OCI-M2 (cell line): ENCODE results near the gene SUFU.
"Not testable (repeated sequence)": the region's sequence is repeated elsewhere in the genome, so short reads cannot be mapped to it uniquely, and the experiment has no call there.

Experiments used
- DNase-seq: peaks from one replicate; lab custom pipeline; 2025; ENCODE audit not compliant: unreplicated experiment; lab: John Stamatoyannopoulos, UW

SUFU gene

DNA sequence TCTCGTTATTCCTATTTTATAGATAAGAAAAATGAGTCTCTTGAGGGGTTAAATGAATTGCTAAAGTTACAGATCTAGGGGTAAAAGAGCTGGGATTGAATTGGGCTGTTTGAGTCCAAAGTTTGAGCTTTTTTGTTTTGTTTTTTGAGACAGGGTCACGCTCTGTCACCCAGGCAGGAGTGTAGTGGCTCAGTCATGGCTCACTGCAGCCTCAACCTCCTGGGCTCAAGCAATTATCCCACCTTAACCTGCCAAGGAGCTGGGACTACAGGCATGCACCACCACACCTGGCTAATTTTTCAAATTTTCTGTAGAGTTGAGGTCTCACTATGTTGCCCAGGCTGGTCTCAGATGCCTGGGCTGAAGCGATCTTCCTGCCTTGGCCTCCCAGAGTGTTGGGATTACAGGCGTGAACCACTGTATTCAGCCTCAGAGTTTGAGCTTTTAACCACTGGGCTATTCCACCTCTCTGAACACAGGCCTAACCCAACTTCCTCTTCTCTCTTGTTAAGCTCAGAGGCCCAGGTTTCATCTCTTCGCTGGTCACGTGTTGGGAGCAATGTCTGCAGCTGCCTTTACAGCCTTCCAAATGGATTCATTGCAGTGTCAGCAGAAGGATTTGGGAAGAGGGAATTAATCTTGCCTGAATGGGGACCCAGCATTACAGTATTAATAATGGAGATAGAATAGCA, 8.0 kb downstream of the SUFU start:
- DNase-seq: no peak

DNA sequence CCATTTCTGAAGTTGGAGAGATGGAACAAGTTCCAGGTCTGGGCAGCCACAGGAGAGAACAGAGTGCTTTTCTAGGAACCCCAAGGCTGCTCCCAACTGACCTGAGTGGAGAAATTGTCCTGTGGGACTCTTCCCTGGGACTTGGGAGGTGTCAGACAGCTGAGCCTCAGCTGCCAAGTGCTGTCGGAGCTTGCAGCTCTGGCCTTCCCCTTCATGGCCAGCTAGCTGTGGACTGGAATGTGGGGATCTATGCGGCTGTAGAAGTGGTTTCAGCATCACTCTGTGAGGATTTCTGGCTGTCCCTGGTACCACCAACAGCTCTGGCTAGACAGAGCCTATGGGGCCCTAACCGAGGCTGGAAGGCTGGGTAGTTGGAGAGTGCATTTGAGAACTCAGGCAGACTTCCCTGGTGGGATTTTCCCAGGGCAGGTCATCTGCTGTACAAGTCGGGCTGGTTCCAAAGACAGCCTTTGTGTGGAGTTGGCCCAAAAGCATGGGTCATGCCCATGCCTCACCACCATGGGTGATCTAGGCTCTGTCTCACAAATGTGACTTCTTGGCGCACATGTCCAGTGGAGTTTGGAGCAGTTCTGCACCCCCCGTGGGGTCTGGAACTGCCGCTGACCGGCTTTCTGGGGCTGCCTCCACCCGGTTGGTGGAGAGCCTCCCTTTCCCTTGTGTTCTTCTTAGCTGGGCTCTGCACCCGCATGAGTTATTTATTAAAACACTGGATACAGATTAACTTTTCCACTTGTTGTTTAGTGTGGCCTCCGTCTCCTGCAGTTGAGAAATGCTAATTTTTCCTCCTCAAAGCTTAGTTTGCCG, 10.9 kb downstream of the SUFU start:
- no peak for DNase-seq

DNA sequence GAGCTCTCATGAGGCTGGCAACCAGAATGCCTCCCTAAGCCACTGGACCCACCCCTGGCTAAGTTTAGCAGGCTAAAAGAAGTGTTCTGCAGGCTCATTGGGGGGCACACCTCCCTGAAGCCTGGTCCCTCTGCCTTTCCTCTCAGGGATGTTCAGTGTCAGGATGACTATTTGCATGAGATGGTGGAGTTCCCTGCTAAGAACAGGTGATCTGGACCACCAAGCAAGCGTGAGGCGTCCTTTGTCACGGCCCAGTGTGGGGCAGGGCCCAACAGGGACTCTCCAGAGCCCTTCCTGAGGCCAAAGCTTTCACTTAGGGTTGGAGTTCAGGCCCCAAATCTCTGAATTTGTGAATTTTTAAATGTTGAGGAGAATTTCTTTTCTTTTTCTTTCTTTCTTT, 12.0 kb downstream of the SUFU start:
- DNase-seq: no peak

DNA sequence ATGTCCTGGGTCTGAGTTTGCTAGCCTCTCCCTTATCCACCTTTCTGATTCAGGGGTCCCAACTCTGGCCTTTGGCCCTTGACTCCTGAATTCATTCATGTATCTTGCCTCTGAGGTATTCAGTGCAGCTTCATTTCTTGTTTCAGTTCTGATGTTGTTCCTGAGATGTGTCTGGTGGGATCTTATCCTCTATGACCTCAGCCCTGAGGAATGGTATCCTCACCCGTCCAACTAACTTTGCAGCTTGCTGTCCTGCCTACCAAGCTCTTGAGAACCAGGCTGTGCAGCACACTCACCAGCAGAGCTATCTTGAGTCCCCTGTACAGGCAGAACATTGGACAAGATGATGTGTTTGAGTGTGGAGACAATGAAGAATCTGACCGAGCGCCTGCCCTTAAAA, 13.8 kb downstream of the SUFU start:
- DNase-seq: no peak

DNA sequence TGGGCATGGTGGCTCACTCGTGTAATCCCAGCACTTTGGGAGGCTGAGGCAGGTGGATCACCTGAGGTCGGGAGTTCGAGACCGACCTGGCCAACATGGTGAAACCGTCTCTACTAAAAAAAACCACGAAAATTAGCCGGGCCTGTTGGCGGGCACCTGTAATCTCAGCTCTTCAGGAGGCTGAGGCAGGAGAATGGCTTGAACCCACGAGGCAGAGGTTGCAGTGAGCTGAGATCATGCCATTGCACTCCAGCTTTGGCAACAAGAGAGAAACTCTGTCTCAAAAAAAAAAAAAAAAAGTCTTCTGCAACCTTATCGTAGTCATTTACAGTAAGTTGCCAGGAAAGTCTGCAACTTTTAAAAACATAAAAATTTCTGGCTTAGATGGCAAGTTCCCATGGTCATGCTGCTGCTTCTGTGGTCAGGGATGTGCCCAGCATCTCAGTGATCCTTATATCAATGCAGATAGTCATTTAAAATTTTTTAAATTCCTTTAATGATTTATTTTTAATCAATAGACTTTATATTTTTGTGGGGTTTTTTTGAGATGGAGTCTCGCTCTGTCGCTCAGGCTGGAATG, 15.6 kb downstream of the SUFU start:
- no peak for DNase-seq

DNA sequence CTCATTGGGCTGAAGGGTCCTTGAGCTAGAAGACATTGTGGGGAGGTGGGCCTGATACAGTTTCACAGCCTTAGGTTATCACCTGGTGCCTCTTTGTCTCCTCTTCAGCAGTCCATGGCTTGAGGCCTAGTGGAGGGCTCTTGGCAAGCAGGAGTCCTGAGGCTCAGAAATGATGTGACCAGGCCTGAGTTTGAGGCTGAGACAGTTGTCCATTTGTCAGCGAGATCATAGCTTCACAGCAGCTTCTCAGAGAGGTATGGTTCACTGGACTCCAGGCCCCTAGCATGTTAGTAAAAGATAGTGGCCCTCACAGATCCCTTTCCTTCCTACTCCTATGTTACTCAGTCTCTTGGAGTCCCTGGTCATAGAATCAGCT, 19.1 kb downstream of the SUFU start:
- DNase-seq: no peak

DNA sequence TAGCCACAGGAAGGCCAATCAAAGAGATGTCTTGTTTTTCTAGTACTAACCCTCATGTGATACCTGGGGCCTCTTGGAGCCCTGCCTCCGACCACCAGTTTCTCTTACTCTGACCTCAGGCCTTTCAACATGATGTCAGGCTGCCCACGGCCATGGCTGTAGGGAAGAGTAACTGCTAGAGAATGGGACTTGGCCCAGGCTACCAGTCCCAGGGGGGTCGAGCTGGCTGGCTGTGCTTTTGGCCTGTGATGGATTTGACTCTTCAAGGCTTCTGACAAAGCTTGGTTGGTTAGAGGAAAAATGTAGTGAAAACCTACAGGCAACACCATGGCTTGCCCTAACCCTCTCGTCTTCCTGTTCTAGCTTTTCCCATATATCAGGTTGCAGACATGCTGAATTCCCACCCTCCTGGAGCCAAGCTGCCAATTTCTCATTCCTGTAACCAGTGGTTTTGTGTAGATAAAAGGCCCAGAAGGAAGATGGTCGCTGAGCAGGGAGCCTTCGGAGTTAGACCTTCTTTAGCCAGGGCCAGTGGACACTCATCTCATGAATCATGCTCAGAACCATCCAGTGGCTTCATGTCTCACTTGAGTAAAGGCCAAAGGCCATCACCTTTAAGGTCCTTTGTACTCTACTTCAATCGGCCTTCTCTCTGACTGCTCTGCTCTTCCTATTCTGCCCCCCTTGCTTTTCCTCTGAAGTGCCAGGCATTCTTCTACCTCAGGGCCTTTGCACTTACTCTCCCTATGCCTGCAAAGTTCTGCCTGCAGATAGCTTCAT, 19.7 kb downstream of the SUFU start:
- DNase-seq: no peak

DNA sequence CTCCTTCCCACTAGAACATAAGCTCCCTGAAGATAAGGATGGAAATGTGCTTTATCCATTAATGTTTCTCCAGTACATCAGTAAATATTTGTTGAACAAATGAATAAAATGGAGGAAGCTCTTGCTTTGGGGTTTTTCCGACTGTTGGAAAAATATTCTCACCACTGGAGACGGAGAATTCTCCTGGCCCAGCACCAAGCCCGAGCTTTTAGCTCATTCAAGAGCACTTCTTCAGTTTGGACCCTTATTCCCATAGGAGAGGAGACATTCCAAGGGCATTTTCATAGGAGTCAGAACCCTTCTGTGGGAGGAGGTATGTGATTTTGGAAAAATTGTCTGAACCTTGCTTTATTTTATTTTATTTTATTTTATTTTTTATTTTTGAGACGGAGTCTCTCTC, 21.0 kb downstream of the SUFU start:
- DNase-seq: no peak

DNA sequence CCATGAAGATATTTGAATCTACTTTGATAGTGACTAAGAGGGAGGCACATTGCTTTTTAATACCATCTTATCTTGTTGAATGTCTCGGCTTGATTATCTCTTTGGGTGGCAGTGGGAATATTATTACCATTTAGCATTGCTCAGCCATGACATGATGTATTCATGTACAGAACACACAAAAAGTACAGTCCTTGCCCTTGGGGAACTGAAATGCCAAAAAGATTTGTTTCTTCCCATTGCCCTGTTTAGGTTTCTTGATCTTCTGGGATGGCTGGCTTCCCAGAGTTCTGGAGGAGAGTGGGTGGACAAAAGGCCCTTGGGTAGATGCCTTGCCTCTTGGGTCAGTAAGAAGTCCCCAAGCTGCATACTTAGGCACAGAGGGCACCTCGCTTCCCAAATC, 23.8 kb downstream of the SUFU start:
- no peak for DNase-seq

DNA sequence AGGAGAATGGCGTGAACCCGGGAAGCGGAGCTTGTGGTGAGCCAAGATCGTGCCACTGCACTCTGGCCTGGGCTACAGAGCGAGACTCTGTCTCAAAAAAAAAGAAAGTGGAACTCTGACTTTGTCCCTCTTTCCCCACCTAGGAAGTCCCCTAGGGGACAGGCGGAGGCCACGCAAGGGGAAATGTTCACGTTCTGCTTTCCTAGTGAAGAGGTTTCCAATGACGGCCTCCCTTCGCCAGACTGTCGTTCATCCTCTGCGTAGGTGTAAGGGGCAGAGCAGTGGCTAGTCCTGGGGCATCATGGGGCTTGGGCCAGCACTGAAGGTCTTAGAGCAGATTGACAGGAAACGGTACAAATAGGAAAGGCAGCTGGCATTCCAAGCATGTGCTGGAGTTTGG, 30.6 kb downstream of the SUFU start:
- no peak for DNase-seq

DNA sequence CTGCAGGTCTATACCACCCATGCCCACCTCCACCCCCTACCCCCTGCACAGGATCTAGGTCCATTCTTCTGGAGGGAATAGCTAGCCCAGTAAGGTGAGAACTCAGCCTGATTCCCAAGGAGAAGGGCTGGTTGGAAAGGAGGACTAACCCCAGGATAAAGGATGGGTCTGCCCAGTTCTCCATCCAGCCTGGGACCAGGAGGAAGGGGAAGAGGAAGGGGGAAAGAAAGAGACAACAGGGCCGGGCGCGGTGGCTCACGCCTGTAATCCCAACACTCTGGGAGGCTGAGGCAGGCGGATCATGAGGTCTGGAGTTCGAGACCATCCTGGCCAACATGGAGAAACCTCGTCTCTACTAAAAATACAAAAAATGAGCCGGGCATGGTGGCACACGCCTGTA, 31.2 kb downstream of the SUFU start:
- DNase-seq: not testable (repeated sequence)

DNA sequence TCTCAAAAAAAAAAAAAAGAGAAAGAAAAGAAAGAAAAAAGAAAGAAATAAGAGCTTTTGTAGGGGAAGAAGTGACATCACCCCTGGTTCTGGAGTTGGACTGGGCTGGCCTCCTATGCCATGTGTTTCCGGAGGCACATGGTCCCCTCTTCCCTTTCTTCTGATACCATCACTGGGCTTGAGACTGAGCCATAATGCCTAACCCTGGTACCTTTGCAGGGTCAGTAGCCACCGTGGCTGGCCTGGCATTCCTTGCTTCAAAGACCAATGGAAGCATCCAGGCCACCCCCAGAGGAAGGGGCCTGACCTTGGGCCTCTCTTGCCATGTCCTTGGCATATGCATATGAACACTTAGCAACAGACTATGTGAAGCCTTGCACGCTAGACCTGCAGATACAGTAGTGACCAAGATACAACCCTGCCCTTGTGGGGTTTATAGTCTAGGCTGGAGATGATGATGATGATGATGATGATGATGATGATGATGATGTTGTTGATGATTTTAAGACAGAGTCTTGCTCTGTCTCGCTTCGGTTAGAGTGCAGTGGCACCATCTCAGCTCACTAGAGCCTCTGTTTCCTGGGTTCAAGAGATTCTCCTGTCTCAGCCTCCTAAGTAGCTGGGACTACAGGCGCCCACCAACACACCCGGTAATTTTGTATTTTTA, 31.8 kb downstream of the SUFU start:
- no peak for DNase-seq

DNA sequence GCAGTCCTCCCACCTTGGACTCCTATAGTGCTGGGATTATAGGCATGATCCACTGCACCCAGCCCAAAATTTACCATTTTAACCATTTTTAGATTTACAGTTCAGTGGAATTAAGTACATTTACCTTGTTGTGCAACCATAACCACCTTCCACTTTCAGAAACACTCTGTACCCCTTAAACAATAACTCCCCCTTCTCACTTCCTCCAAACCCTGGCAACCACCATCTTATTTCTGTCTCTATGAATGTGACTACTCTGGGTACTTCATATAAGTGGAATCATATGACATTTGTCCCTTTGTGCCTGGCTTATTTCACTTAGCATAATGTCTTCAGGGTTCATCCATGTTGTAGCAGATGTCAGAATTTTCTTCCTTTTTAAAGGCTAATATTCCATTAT, 33.6 kb downstream of the SUFU start:
- no peak for DNase-seq

DNA sequence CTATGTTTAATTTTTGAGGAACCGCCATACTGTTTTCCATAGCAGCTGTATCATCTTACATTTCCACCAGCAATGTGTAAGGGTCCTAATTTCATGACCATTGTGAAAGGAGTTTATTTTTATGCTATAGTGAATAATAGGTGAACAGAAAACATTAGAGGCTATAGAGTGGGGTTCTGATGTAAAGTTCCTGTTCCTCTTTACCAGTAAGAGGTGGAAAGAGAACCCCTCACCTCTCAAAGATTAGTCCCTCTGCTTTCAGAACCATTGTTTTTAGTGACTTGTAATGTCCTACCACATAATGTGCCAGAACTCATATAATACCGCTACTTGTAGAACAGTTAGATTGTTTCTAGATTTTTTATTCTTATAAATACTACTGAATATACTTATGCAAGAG, 34.2 kb downstream of the SUFU start:
- DNase-seq: no peak

DNA sequence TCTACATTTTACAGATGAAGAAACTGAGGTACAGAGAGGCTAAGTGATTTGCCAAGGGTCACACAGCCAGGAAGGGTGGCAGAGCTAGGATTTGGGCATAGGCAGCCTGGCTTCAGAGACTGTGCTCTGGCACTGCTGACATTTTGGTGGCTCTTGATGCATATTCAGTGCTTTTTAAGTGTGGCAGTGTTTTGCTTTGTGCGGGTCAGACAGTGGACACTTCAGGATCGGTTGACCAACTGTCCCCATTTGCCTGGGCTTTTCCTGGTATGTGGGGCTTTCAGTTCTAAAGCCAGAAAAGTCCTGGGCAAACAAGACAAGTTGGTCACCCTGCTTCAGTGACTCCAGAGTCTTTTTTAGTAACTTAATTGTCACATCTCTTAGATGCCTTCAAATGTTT, 35.0 kb downstream of the SUFU start:
- no peak for DNase-seq

DNA sequence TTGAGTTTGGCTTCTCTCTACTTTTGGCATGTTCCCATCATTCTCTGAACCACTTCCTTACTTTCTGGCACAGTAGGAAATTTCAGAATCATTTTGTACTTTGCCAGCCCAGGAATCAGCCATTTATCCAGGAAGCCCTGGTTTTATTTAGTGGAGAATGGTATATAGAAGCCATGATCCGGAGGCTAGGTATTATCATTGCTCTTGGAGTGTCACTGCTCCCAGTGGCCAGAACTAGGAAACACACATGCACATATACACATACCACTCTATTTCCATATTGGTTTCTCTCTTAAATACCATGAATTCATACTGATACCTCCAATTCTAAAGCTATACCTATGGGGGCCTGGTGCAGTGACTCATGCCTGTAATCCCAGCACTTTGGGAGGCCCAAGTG, 36.3 kb downstream of the SUFU start:
- no peak for DNase-seq

DNA sequence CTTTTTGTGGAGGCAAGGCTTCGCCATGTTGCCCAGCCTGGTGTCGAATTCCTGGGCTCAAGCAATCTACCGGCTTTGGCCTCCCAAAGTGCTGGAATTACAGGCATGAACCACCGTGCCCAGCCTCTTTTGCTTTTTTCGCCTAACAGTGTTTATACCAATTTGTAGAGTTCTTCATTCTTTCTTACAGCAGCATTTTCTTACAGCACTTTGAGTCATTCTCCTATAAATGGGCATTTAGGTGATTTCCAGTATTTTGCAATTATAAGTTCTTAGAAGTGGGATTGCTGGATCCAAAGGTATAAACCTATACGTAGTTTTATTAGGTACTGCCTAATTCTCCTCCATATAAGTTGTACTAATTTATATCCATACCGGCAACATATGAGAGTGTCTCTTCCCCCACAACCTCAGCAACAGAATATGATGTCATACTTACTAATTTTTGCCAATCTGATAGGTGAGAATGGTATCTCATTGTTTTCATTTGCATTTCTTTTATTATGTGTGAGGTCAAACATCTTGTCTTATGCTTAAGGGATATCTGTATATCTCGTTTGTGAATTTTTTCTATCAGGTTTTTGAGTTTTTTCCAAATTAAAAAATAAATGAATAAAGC, 39.1 kb downstream of the SUFU start:
- no peak for DNase-seq

DNA sequence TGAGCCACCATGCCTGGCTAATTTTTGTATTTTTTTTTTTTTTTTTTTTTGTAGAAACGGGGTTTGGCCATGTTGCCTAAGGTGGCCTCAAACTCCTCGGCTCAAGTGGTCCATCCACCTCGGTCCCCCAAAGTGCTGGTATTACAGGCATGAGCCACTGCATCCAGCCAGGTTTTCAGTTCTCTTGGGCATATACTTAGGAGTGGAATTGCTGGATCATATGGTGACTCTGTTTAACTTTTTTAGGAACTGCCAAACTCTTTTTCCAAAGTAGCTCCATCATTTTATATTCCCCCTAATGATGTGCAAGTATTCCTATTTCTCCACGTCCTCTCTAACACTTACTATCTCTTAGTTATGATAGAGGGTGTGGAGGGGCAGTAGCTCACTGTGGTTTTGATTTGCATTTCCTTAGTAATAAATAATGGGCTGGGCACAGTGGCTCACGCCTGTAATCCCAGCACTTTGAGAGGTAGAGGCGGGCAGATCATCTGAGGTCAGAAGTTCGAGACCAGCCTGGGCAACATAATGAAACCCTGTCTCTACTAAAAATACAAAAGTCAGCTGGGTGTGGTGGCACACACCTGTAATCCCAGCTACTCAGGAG, 41.6 kb downstream of the SUFU start:
- DNase-seq: no peak

DNA sequence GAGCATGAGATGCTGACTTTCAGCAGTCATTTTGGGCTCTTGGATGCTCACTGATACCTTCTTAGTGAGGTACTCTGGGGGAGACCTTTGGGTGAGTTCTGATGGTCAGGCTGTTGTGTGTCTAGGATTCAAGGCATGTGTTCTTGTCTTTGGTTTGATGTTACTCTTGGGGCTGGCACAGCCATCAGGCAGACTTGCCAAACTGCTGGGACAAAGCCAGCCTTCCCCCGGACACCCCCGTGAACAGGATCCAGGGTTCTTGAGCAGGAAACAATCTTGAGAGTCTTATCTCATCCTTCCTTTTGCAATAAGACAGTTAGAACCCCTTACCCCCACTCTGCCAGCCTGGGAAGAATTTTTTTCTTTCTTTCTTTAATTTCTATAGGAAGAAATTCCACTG, 42.2 kb downstream of the SUFU start:
- DNase-seq: no peak

DNA sequence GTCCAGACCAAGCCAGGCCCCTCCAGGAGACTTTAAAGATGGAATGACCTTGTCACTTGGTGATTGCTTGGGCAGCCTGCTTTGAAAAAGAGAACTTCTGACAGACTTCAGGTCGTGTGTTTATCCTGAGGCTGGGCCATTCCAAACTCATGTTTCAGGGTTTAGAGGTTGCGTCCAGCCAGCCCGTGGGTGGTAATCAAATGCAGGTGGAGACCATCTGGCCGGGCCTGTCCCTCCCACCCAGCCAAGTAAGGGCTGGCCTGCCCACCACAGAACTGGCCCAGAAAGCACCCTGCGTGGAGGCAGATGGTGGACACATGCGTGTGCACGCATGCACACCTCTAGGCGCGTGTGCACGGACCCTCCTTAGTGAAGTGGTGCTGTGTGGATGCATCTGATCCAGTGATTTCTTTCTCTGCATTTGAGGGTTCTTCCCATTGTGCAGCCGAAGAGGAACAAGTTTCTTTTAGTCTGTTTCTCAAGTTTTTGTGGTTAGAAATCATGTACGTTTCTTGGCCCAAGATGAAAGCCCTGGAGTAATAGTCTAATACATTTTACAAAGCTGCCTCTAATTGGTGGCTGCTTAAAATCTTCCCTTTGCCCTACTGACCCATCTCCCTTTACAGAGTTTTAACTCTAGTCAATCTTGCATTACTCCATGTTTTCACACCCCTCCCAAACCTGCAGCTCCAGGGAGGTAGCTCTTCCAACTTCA, 43.0 kb downstream of the SUFU start:
- DNase-seq: no peak
